GM13977 (cell line): ENCODE results near the gene CENPU.
"Not testable (repeated sequence)": the region's sequence is repeated elsewhere in the genome, so short reads cannot be mapped to it uniquely, and the experiment has no call there.

Experiments used
- DNase-seq: peaks from one replicate; pipeline ENCODE4 v3.0.0; 2012; ENCODE audit warnings: low spot score
- CTCF ChIP-seq: IDR thresholded peaks from 2 replicates; pipeline ENCODE4 v1.5.1; 2012; ENCODE audit warnings: mild to moderate bottlenecking, control low read depth; ENCODE audit not compliant: insufficient read depth; ENCODE audit errors: extremely low read depth, missing control alignments
- in situ Hi-C: fragments of 300-500 bp; cut with MboI; formaldehyde crosslinking; loops from one replicate; pipeline ENCODE4 v1.12.0; 2022; ENCODE audit warnings: low sequenced_read_pairs, low pct_unique_long_range_greater_than_20kb, mixed read lengths, inconsistent platforms; ENCODE audit not compliant: unreplicated experiment

The CENPU gene

GRCh38 chr4:184653650-184654049, 80.2 kb downstream of the CENPU start:
- in situ Hi-C loops, result no loop called here
- DNase-seq, result no peak
- no peak for TF ChIP-seq CTCF

GRCh38 chr4:184652681-184653080, 81.2 kb downstream of the CENPU start:
- DNase-seq, in situ Hi-C loops: not testable (repeated sequence)

- in situ Hi-C loops, result no loop called here
- DNase-seq, result no peak
Measured at GRCh38 chr4:184651899-184652298, 82.0 kb downstream of the CENPU start.

GRCh38 chr4:184649971-184650855, 83.7 kb downstream of the CENPU start:
- DNase-seq, result no peak
- in situ Hi-C loops, result no loop called here
- no peak for TF ChIP-seq CTCF

More at GRCh38 chr4:184651899-184652298, 82.0 kb downstream of the CENPU start:
- TF ChIP-seq CTCF, result no peak

- in situ Hi-C loops, result no loop called here
- TF ChIP-seq CTCF, result peak; percentile 45
- peak; percentile 92 for DNase-seq
Measured at GRCh38 chr4:184649026-184649970, 84.6 kb downstream of the CENPU start, which contains the start of the genes CASP3 and PRIMPOL. Gene CASP3, minus strand, starts transcription at chr4:184649447. Its CDS starts 10,994 bp downstream, at chr4:184638453. Gene PRIMPOL, plus strand, starts transcription at chr4:184649738. Its CDS starts 7,403 bp downstream, at chr4:184657141.

GRCh38 chr4:184648313-184649025, 85.4 kb downstream of the CENPU start:
- in situ Hi-C loops, result no loop called here
- peak; percentile 32 for DNase-seq
- no peak for TF ChIP-seq CTCF
